GM12878 (cell line): Measurements from ENCODE around the gene HOXC12. TPM values are rescaled to one million over a fixed set of nuclear protein-coding genes. Genes with fewer than 3 reads are reported as not detected.

Source experiments
- ATAC-seq: fragments of 200-7000 bp; cut with Tn5 transposase; 3 replicates; pipeline ENCODE4 v1.9.1; 2020; ENCODE audit warnings: mild to moderate bottlenecking, moderate library complexity
- BruUV-seq: library from RNA; stranded (reverse); fragments of 400-500 nt; replicated peaks from 2 replicates; lab custom pipeline; 2021; lab: Mats Ljungman, UMichigan
- CTCF ChIA-PET: fragments of 300-600 bp; sonication (Branson Sonifier 250); formaldehyde crosslinking; extraction: SDS; loops from one replicate; lab custom pipeline; 2021; ENCODE audit warnings: inconsistent platforms; lab: Yijun Ruan, JAX
- POLR2A ChIA-PET: fragments of 350-600 bp; formaldehyde crosslinking; extraction: SDS; loops from one replicate; lab custom pipeline; 2021; ENCODE audit warnings: inconsistent platforms; lab: Charles Lee
- RAD21 ChIA-PET: fragments of 300-600 bp; sonication (Branson Sonifier 250); formaldehyde crosslinking; loops from one replicate; lab custom pipeline; 2023; ENCODE audit warnings: antibody characterized with exemption; ENCODE audit not compliant: unreplicated experiment; lab: Charles Lee
- SMC1A ChIA-PET: fragments of 300-600 bp; sonication (Branson Sonifier 250); formaldehyde crosslinking; loops from one replicate; lab custom pipeline; 2023; ENCODE audit not compliant: unreplicated experiment, uncharacterized antibody; lab: Charles Lee
- DNase-seq: peaks from one replicate; pipeline ENCODE4 v3.0.0-alpha.2; 2011; ENCODE audit warnings: low read depth, low spot score
- FAIRE-seq: peaks from 3 replicates; lab custom pipeline; 2011; peaks lifted over from hg19 to GRCh38; lab: Jason Lieb, UNC
- H2AFZ ChIP-seq: 2 replicates; pipeline ENCODE4 v1.6.0; 2011; ENCODE audit warnings: low read depth, low read length, control low read depth; ENCODE audit not compliant: control insufficient read depth
- H3K27ac ChIP-seq: 2 replicates; pipeline ENCODE4 v1.5.1; 2011; ENCODE audit warnings: control low read depth; ENCODE audit not compliant: control insufficient read depth, insufficient read depth
- H3K27me3 ChIP-seq, 2 experiments: replicated peaks in 1 of 2; 2 replicates each; pipeline versions ENCODE4 v1.6.0 to v1.6.1; 2011; ENCODE audit warnings: low read length in 1 of 2; ENCODE audit not compliant: control insufficient read depth in 2 of 2, insufficient read depth in 2 of 2
- H3K36me3 ChIP-seq, 2 experiments: 2 replicates each; pipeline ENCODE4 v1.5.1; 2011; ENCODE audit warnings: low read length in 1 of 2; ENCODE audit not compliant: control insufficient read depth in 2 of 2, insufficient read depth in 2 of 2
- H3K4me1 ChIP-seq: 2 replicates; pipeline ENCODE4 v1.6.1; 2011; ENCODE audit warnings: mild to moderate bottlenecking, low read length, moderate library complexity, mixed read lengths; ENCODE audit not compliant: control insufficient read depth, insufficient read depth
- H3K4me2 ChIP-seq: 2 replicates; pipeline ENCODE4 v1.6.0; 2011; ENCODE audit warnings: control low read depth; ENCODE audit not compliant: control insufficient read depth, insufficient read depth
- H3K4me3 ChIP-seq: fragments of 200-600 bp; sonication (generic); 2 replicates; pipeline ENCODE4 v1.5.1; 2016
- H3K79me2 ChIP-seq: 2 replicates; pipeline ENCODE4 v1.6.0; 2011; ENCODE audit warnings: low read length; ENCODE audit not compliant: control insufficient read depth, insufficient read depth
- H3K9ac ChIP-seq: 2 replicates; pipeline ENCODE4 v1.8.0; 2011; ENCODE audit warnings: low read length, control low read depth, mixed read lengths; ENCODE audit not compliant: control insufficient read depth, insufficient read depth
- H3K9me3 ChIP-seq: replicated peaks from 3 replicates; pipeline ENCODE4 v1.5.1; 2011; ENCODE audit warnings: mild to moderate bottlenecking, low read length; ENCODE audit not compliant: control insufficient read depth, insufficient read depth
- H4K20me1 ChIP-seq: 2 replicates; pipeline ENCODE4 v1.6.0; 2011; ENCODE audit not compliant: control insufficient read depth, insufficient read depth
- E2F8 ChIP-seq: fragments of 450-650 bp; IDR thresholded peaks from 2 replicates; pipeline ENCODE4 v1.6.1; 2018; ENCODE audit warnings: mild to moderate bottlenecking, low read depth, moderate library complexity; ENCODE audit not compliant: partially characterized antibody
- SUZ12 ChIP-seq: fragments of 200-600 bp; sonication (generic); IDR thresholded peaks from one replicate; pipeline ENCODE4 v1.6.1; 2018; ENCODE audit warnings: antibody characterized with exemption, mild to moderate bottlenecking; ENCODE audit not compliant: unreplicated experiment
- TCF7 ChIP-seq: IDR thresholded peaks from 2 replicates; pipeline ENCODE4 v1.6.1; 2014; ENCODE audit warnings: antibody characterized with exemption, borderline replicate concordance
- WGBS: methylation state at CpG from one replicate; pipeline ENCODE4 v1.1.6; 2016; ENCODE audit warnings: low lambda C conversion rate; ENCODE audit not compliant: insufficient replicate concordance, insufficient coverage; ENCODE audit errors: missing lambda C conversion rate; 5-methylcytosine and 5-hydroxymethylcytosine counted together
- in situ Hi-C: fragments of 300-500 bp; cut with MboI; formaldehyde crosslinking; loops from 9 replicates; pipeline ENCODE4 v1.14.3; 2018; ENCODE audit warnings: mixed read lengths
- intact Hi-C: fragments of 100-400 bp; cut with micrococcal nuclease; formaldehyde crosslinking; loops from one replicate; pipeline ENCODE4 v1.14.2; 2022; ENCODE audit not compliant: unreplicated experiment
- polyA plus RNA-seq, 11 experiments: library from polyadenylated mRNA; depleted of rRNA in 4 of 11; unstranded in 6 of 11; stranded (reverse) in 5 of 11; fragments of >200 nt; fragmentation: Nextera tagmentation in 4 of 11; fragmentation: Illumina TruSeq in 1 of 11; extraction: Ambion mirVana in 4 of 11; extraction: Trizol in 1 of 11; gene quantifications; 1 replicate in 1 of 11; 2 replicates in 10 of 11; pipeline versions ENCODE4 v1.2.1 to v1.2.3, GENCODE V29; 2011 to 2016; ENCODE audit warnings: inconsistent platforms in 2 of 11, missing spikeins in 2 of 11, low read depth in 1 of 11
- total RNA-seq, 4 experiments: library from RNA; depleted of rRNA in 3 of 4; stranded (reverse); fragments of >200 nt in 3 of 4; fragmentation: Illumina TruSeq in 1 of 4; extraction: Trizol in 1 of 4; gene quantifications; 2 replicates each; pipeline versions ENCODE4 v1.2.1 to v1.2.3, GENCODE V29; 2013 to 2021

The HOXC12 gene
- total and polyA plus RNA-seq, 10 of the 15 experiments (the other 5 are each of a cell fraction or from before 2014, with no cell fraction given), result not detected

DNA sequence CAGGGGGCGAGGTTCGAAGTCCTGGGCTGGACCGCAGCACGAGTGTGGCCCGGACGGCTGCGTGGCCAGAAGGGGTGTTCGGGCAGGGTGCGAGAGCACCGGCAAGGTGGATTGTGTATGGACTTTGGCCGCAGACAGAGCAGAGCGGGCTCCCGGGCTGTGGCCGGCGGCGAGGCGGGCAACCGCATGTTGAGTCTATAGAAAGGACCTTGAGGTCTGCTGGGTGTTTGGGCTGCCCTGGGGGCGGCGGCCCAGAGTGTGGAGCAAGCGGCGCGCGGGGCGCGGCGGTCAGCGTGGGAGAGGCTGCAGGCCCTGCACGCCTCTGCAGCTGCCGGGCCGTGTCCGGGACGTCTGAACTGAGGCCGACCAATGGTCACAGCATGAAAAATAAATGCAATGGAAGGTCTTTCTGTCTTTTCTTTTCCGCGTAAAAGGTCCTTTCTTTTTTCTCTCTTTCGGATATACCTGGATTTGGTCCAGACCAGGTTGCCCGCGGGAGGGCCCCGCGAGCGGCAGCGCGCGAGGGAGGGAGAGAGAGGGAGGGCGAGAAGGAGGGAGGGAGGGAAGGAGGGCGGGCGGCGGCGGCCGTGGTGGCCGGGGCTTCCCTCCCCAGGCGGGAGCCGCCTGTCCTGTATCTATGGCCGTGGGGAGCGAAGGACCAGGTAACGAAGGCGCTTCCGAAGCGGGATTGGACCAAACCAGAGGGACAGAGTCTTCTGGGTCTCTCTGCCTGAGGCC is 39.7 kb downstream of the HOXC12 start:
- SMC1A ChIA-PET, result no interaction called here
- Histone ChIP-seq H4K20me1 (no peaks in the 10 kb centered on the region), H3K4me2 (no peak overlapping the region), H3K27me3 (peaks cover 29 to 53% of the 10 kb centered on the region in 2 experiments), H3K4me1 (peaks cover 11% of the 10 kb centered on the region), H2AFZ (no peak overlapping the region), H3K9me3 (no peaks in the 10 kb centered on the region), H3K9ac (no peak overlapping the region), H3K27ac (no peak overlapping the region), H3K79me2 (no peaks in the 10 kb centered on the region), H3K4me3 (no peak overlapping the region), H3K36me3 (no peaks in the 10 kb centered on the region)
- POLR2A ChIA-PET, result no interaction called here
- RAD21 ChIA-PET, result interaction anchor here (0.8 kb wide), 1 partner anchor 197 kb away, joined by 4 read pairs; no protein-coding TSS in a partner anchor
- DNase-seq, result no peak
- no TSS peak for BruUV-seq
- 19% methylated on average over 43 of the region's 60 CpGs for WGBS
- no peak for FAIRE-seq
- TF ChIP-seq SUZ12 (peak; percentile 89), TCF7 (no peak), E2F8 (no peak)
- intact Hi-C loops, result no loop called here
- no peak for ATAC-seq
- in situ Hi-C loops, result no loop called here
- CTCF ChIA-PET, result interaction anchor here (1.3 to 2.0 kb wide), 3 partner anchors 9 to 200 kb away, joined by 3 to 6 read pairs (median 6); partner anchors contain the start of gene HOXC10
